Body of pancreas (tissue), 4 donors: ENCODE results near the gene PRRX1. TPM values are rescaled to one million over a fixed set of nuclear protein-coding genes. Genes with fewer than 3 reads are reported as not detected.

ENCODE experiments used
- ATAC-seq: fragments of 150-250 bp; one replicate; pipeline ENCODE4 v1.9.1; 2016
- DNase-seq, 4 donors: peaks; one replicate each; pipeline ENCODE4 v3.0.0-alpha.2; 2019
- H3K27ac ChIP-seq, 4 donors: fragments of 200-600 bp; sonication (generic); 1 replicate in 3 of 4; 2 replicates in 1 of 4; pipeline versions ENCODE4 v1.5.1 to v1.6.1; 2016 to 2019; ENCODE audit warnings: mild to moderate bottlenecking in 1 of 4, mixed read lengths in 1 of 4, moderate library complexity in 1 of 4
- H3K27me3 ChIP-seq, 2 donors: fragments of 200-600 bp; sonication (generic); one replicate each; pipeline ENCODE4 v1.6.0; 2016; ENCODE audit warnings: mild to moderate bottlenecking in 1 of 2
- H3K36me3 ChIP-seq, 2 donors: fragments of 200-600 bp; sonication (generic); replicated peaks in 1 of 2; 2 replicates each; pipeline ENCODE4 v1.5.1; 2016; ENCODE audit warnings: low read depth in 2 of 2; ENCODE audit not compliant: insufficient read depth in 1 of 2
- H3K4me1 ChIP-seq: fragments of 200-600 bp; sonication (generic); one replicate; pipeline ENCODE4 v1.6.0; 2016
- H3K4me3 ChIP-seq, 2 donors: fragments of 200-600 bp; sonication (generic); 1 replicate in 1 of 2; 2 replicates in 1 of 2; pipeline ENCODE4 v1.5.1; 2016 to 2019
- H3K9me3 ChIP-seq, 3 donors: fragments of 200-600 bp; sonication (generic); 1 replicate in 2 of 3; 2 replicates in 1 of 3; pipeline ENCODE4 v1.5.1; 2016
- CTCF ChIP-seq, 7 experiments: fragments of 450-650 bp in 4 of 7; fragments of 200-600 bp in 3 of 7; sonication (generic) in 3 of 7; IDR thresholded peaks; one replicate each; pipeline ENCODE4 v1.5.1; 2016 to 2019; ENCODE audit warnings: antibody characterized with exemption in 7 of 7
- POLR2A ChIP-seq, 3 donors: fragments of 450-650 bp; IDR thresholded peaks; one replicate each; pipeline ENCODE4 v1.6.1; 2016; ENCODE audit warnings: antibody characterized with exemption in 3 of 3, mild to moderate bottlenecking in 2 of 3
- WGBS, 2 donors: methylation state at CpG; one replicate each; pipeline ENCODE4 v1.1.5; 2017; 5-methylcytosine and 5-hydroxymethylcytosine counted together
- intact Hi-C: fragments of 100-400 bp; cut with DNase I; formaldehyde crosslinking; loops from one replicate; pipeline ENCODE4 v1.15.1; 2023
- total RNA-seq, 2 donors: library from RNA; depleted of rRNA; stranded (reverse); fragments of >200 nt; gene quantifications; one replicate each; pipeline ENCODE4 v1.1.0, GENCODE V29; 2016

The PRRX1 gene
- total RNA-seq, 2 donors from 2014 or later = 5.3 to 8.0 TPM

GRCh38 chr1:170694172-170694926 lies 30.4 kb downstream of the PRRX1 start:
- H3K27me3 ChIP-seq = no peaks in the 10 kb centered on the region
- H3K9me3 ChIP-seq = no peaks in the 10 kb centered on the region
- ATAC-seq = no peak
- intact Hi-C loops = no loop called here
- WGBS, 2 donors = 59 to 70% methylated on average over 6 of the region's 6 CpGs
- DNase-seq = no peak
- H3K4me1 ChIP-seq = no peaks in the 10 kb centered on the region
- H3K36me3 ChIP-seq = no peaks in the 10 kb centered on the region
- H3K27ac ChIP-seq = no peak overlapping the region
- no peak for TF ChIP-seq POLR2A (IDR thresholded peaks at IDR 0.05)
- no peak overlapping the region for H3K4me3 ChIP-seq

- 62 to 66% methylated on average over 6 of the region's 6 CpGs for WGBS, 2 donors
- H3K9me3 ChIP-seq = no peaks in the 10 kb centered on the region
- ATAC-seq = no peak
- H3K36me3 ChIP-seq = no peaks in the 10 kb centered on the region
- H3K27ac ChIP-seq = no peak overlapping the region
- no peak for TF ChIP-seq POLR2A (IDR thresholded peaks at IDR 0.05)
- no peak for TF ChIP-seq CTCF (IDR thresholded peaks at IDR 0.05)
- DNase-seq = no peak
- H3K4me1 ChIP-seq = no peaks in the 10 kb centered on the region
- intact Hi-C loops = no loop called here
- no peaks in the 10 kb centered on the region for H3K27me3 ChIP-seq
- no peak overlapping the region for H3K4me3 ChIP-seq
These were observed 32.1 kb downstream of the PRRX1 start for GRCh38 chr1:170695955-170696590.

- no peak for TF ChIP-seq POLR2A (IDR thresholded peaks at IDR 0.05)
- no peak for TF ChIP-seq CTCF (IDR thresholded peaks at IDR 0.05)
- DNase-seq (no peak), ATAC-seq (no peak)
- H3K27ac ChIP-seq = no peak overlapping the region
- no peaks in the 10 kb centered on the region for H3K9me3 ChIP-seq
- no peaks in the 10 kb centered on the region for H3K4me1 ChIP-seq
- H3K4me3 ChIP-seq = no peak overlapping the region
- H3K27me3 ChIP-seq = no peaks in the 10 kb centered on the region
- H3K36me3 ChIP-seq = no peaks in the 10 kb centered on the region
- intact Hi-C loops = no loop called here
- WGBS, 2 donors = 66 to 69% methylated on average over 6 of the region's 6 CpGs
These were observed 32.8 kb downstream of the PRRX1 start for GRCh38 chr1:170696591-170697290.

- TF ChIP-seq CTCF (IDR thresholded peaks at IDR 0.05) = no peak
- TF ChIP-seq POLR2A (IDR thresholded peaks at IDR 0.05) = no peak
- Histone ChIP-seq H3K27me3 (no peaks in the 10 kb centered on the region), H3K36me3 (no peaks in the 10 kb centered on the region), H3K4me1 (no peaks in the 10 kb centered on the region), H3K4me3 (no peak overlapping the region), H3K9me3 (no peaks in the 10 kb centered on the region), H3K27ac (no peak overlapping the region)
- ATAC-seq = no peak
- DNase-seq = no peak
- intact Hi-C loops = no loop called here
These were observed 33.4 kb downstream of the PRRX1 start for GRCh38 chr1:170697316-170697715.
